NCI-H1694 treated with DMSO at 0.1 percent for 48 hours (cell line): ENCODE data around the gene LHB.
"Not testable (repeated sequence)": the region's sequence is repeated elsewhere in the genome, so short reads cannot be mapped to it uniquely, and the experiment has no call there.

Experiments used
- DNase-seq: peaks from one replicate; lab custom pipeline; 2025; lab: John Stamatoyannopoulos, UW

Gene LHB

DNA sequence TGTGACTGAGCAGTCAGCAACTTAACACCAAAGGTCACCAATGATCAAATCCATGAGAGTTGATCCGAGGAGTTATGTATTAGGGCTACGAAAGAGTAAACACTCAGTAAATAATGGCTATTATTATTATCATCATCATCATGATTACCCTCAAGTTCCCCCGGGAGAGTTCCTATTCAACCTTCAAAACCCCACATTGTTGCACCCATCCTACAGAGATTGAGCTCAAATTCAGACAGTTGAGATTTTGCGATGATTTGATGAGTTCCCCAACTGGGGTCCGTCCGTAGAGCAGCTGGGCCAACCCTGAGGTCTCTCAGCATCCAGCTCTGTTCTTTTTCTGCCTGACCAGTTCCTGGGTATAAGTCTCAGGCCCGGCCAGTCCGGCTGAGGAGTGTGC, 21.2 kb upstream of the LHB start:
- not testable (repeated sequence) for DNase-seq

DNA sequence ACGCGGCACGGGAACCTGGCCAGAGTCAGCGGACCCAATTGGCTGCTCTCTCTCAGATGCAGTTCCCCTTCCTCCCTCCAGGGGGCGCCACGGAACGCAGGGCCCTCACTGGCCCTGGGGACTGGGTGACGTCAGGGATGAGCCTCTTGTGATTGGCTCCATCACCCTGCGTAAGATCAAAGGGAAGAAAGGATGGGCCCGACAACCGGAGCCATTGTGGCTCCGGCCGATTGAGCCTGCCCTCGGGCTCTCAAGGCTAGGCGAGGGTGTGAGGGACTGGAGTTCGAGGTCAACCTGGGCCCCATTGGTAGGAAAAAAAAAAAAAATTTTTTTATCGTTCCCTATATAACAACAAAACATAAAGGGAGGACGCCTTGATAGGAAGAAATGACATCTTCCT, 19.9 kb upstream of the LHB start, which contains the start of gene CGB1:
Gene CGB1 (minus strand): TSS at position 81 of the 400 bp plus-strand sequence. CDS start 184 bp downstream, outside the sequence.
- peak; percentile 89 for DNase-seq

GRCh38 chr19:49031642-49032301, 14.9 kb upstream of the LHB start, which contains the start of gene CGB2:
Gene CGB2 (plus strand): TSS chr19:49031890. CDS start chr19:49032096, 206 bp downstream.
- peak; percentile 88 for DNase-seq

DNA sequence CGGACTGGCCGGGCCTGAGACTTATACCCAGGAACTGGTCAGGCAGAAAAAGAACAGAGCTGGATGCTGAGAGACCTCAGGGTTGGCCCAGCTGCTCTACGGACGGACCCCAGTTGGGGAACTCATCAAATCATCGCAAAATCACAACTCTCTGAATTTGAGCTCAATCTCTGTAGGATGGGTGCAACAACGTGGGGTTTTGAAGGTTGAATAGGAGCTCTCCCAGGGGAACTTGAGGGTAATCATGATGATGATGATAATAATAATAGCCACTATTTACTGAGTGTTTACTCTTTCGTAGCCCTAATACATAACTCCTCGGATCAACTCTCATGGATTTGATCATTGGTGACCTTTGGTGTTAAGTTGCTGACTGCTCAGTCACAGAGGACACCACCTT, 13.4 kb upstream of the LHB start:
- not testable (repeated sequence) for DNase-seq

DNA sequence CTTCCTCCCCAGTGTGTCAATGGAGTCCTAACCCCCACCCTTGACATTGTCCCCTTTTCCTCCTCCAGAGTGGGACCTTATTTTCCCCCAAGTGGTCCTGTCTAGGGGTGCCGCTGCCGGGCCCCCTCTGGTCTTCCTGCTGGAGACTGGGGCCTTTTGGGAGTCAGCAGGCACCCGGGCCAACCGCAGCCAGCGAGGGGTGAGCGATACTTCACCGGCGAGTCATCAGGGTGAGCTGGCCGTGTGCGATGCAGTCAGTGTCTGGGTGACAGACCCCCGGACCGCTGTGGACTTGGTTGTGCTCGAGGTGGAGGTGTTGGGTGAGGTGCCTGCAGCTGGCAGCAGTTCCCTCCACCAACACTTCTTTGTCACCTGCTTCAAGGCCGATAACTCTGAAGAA, 12.9 kb upstream of the LHB start:
- not testable (repeated sequence) for DNase-seq

GRCh38 chr19:49028686-49029085, 11.8 kb upstream of the LHB start:
- DNase-seq, result not testable (repeated sequence)

GRCh38 chr19:49025599-49025998, 8.7 kb upstream of the LHB start:
- DNase-seq, result not testable (repeated sequence)

DNA sequence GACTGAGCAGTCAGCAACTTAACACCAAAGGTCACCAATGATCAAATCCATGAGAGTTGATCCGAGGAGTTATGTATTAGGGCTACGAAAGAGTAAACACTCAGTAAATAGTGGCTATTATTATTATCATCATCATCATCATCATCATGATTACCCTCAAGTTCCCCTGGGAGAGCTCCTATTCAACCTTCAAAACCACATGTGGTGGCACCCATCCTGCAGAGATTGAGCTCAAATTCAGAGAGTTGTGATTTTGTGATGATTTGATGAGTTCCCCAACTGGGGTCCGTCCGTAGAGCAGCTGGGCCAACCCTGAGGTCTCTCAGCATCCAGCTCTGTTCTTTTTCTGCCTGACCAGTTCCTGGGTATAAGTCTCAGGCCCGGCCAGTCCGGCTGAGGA, 8.2 kb upstream of the LHB start:
- DNase-seq, result not testable (repeated sequence)

DNA sequence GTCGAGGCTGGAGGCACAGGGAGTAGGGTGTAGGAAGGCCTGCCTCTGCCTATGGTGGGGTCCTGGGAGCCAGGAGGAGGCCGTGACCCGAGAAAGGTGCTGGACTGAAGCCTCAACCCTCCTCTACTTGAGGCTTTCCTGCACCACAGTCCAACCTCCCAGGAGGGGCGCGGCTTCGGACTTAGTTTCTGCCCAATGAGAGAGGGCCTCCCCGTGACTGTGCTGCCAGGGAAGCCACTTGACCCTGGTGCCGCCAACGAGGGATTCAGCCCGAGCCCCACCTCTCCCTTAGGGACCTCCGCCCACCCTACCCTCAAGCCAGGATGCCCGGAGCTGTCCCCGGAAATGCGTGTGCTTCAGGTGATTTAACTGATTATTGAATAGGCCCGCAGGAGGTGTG, 7.3 kb upstream of the LHB start, which contains the start of gene CGB3:
Gene CGB3 (minus strand): TSS at position 101 of the 400 bp plus-strand sequence. CDS start 362 bp downstream, outside the sequence.
- DNase-seq, result not testable (repeated sequence)

GRCh38 chr19:49022116-49022515, 5.2 kb upstream of the LHB start:
- DNase-seq, result no peak

DNA sequence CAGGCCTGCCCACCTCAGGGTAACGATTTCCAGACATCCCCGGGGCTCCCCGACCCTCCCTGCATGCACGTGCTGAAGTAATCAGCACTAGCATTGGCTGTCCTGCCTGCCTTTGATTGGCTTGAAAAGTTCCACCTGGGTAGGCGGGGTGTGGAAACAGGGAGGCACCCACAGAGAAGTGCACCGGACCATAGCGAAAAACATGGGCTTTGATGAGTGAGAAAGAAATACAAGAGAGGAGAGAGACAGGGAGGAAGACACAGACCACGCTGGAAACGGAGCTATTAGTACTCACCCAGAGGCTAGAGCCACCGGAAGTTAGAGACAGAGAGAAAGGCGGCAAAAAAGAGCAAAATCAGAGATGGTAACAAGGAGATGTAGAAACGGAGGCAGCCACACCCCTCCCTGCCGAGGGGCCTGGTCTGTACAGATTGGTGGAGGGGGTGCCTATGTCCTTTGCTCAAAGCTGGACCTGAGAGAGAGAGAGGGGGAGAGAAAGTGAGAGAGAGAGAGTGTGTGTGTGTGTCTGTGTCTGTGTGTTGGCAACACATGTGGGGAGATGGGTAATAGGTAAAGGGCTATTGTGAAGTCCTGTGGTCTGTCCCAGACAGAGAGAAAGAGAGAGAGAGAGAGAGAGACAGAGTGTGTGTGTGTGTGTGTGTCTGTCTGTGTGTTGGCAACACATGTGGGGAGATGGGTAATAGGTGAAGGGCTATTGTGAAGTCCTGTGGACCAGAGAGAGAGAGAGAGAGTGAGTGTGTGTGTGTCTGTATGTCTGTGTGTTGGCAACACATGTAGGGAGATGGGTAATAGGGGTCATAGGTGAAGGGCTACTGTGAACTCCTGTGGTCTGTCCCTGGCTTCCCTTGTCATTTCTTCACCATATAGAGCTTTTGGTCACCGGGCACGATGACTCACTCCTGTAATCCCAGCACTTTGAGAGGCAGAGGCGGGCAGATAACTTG, 4.3 kb upstream of the LHB start:
- no peak for DNase-seq

GRCh38 chr19:49020342-49020741, 3.5 kb upstream of the LHB start:
- DNase-seq, result no peak

DNA sequence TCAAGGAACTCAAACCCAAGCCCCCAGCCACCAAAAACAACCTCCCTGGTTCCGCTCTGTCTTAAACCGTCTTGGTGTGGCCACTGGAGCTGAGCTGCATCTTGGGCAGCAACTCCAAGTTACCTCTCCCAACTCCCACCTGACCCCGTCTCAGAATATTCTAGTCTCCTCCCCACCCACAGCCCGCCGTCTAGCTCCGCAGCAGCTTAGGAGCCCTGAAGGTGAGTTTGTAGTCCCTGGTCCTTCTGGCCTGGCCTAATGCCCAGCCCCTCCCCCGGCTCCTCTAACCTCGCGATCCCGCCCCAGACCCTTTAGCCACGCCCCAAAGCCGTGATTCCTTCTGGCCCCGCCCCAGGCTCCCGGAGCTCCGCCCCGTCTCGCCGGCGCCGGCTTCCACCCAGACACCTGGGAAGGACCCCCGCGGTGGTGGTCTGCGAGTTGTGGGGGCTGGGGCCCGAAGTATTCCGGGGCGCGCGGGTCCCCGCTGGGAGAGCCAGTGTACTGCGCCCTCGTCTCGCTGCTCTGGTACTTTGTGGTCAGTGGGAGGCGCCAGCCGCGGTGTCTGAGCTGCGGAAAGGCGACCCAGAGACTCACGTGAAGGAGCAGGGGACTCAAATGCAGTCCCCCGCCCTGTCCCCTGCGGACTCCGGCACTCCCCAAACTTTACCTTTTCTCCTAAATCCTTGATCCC, 2.5 kb upstream of the LHB start:
- DNase-seq, result peak; percentile 12

DNA sequence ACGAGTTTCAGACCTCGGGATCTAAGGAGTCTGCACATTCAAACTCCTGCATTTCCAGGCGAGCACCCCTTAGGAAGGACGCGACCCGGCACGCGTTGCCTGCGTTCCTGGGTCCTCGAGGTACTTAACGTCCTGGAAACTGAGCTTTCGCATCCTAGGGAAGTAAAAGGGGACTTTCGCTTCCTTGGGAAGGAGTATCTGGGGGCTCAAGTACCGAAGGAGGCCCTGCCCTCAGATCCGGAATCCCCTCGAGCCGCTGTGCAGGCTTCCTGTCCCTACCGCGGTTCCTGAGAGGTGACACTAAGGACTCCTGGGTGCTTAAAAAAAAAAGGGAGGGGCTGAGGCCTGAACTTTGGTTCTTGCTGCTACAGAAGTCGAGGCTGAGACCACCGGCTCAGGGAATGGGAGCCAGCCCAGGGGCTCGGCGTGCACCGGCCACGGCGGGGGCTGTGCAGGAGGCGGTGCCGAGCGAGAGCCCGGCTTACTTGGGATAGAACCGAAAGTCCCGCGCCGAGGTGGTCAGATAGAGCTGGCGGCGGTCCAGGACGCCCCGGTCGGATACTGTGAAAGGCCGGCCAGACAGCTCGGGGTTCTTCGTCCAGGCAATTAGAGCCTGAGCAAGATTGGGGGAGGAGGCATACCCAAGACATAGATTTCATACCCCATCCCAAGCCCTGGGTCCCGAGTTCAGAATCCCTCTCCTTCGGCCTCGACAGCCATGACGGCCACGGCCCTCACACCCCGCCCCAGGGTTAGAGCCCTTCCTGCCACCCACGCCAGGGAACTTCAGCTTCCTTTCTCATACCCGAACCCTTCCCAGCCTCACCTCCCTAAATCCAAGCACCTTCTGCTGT, 1.7 kb upstream of the LHB start:
- DNase-seq, result not testable (repeated sequence)

GRCh38 chr19:49017666-49018351, 918 bp upstream of the LHB start:
- peak; percentile 59 for DNase-seq

DNA sequence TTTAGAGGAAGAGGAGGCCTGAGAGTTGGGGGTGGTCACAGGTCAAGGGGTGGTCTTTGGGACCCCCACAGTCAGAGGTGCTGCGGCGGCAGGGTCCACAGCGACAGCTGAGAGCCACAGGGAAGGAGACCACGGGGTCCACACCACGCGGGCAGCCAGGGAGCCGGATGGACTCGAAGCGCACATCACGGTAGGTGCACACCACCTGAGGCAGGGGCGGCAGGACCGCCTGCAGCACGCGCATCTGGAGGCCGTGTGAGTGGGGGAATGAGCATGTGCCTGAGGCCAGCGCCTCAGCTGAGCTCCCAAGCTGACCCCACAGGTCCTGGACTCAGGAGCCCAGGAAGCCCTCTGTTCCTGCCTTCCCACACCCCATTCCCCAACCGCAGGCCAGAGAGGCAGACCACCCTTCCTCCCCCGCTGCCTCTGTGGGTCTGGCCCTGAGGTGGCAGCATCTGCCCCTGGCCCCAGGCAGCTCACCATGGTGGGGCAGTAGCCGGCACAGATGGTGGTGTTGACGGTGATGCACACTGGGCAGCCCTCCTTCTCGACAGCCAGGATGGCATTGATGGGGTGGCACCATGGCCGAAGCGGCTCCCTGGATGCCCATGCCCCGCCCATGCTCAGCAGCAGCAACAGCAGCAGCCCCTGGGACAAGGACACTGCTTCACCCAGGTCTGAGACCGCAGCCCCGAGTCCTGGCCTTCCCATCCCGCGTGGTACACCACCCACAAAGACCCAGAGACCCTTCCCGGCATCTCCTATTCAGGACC, 638 bp downstream of the LHB start:
- no peak for DNase-seq

DNA sequence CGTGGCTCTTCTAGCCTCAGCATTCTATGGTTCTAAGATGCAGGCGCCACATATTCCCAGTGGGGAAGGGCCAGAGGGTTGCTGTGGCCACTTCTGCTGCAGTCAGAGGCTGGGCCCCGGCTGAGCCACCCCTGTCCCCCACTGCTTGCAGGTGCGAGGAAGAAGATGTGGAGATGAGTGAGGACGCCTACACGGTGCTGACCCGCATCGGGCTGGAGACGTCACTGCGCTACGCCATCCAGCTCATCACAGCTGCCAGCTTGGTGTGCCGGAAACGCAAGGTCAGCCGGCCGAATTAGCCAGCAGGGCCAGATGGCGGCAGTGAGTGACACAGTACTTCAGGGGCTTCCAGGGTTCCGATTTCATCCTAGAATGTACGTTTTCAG, 2.0 kb downstream of the LHB start:
- DNase-seq, result no peak

DNA sequence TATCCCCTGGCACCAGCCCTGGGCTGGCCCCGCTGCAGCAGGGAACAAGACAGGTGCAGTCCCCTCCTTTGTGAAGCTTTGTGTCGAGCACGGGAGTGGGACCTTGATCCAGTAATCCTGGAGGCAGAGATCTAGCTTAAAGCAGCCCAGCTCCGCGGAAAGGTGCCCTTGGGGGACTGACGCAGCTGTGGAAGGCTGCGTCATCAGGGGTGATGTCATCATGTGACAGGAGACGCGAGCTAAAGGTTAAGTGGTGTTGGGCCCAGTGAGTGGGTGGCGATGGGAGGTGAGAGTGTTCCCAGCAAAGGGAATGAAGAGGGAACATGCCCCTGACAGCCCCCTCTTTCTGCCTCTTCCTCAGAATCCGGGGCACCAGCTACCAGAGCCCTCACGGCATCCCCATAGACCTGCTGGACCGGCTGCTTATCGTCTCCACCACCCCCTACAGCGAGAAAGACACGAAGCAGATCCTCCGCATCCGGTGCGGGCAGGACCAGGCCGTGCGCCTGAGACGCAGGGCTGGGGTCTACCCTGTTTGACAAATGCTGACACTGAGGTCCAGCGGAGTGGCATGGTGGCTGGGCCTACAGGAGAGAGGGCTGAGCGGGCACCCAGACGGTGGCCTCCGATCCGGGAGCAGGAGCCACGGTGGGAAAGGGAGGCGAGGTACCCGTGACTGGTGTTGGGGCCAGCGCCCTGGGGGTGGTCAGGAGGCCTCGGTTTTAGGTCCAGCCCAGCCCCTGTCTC, 2.6 kb downstream of the LHB start:
- DNase-seq, result no peak

DNA sequence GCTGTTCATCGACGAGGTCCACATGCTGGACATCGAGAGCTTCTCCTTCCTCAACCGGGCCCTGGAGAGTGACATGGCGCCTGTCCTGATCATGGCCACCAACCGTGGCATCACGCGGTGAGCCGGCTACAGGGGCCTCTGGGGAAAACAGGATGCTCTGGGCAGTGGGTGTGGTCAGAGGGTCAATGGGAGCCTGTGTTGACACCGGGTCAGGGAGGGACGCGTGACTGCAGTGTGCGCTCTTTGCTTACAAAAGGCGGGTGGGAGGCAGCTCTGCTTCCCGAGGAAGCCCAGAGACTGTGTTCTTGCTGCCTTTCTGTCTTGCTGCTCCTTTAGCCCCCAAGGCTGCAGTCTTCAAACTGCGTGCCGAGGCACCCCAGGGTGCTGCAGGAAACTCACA, 5.7 kb downstream of the LHB start:
- DNase-seq, result no peak
